GM18511 (cell line): ENCODE measurements around the gene MTMR10.

ENCODE experiments used
- ATAC-seq: cut with Tn5 transposase; IDR thresholded peaks from one replicate; pipeline ENCODE4 v1.9.1; 2021; ENCODE audit warnings: mild to moderate bottlenecking, moderate library complexity; ENCODE audit not compliant: unreplicated experiment

Gene MTMR10, protein sequence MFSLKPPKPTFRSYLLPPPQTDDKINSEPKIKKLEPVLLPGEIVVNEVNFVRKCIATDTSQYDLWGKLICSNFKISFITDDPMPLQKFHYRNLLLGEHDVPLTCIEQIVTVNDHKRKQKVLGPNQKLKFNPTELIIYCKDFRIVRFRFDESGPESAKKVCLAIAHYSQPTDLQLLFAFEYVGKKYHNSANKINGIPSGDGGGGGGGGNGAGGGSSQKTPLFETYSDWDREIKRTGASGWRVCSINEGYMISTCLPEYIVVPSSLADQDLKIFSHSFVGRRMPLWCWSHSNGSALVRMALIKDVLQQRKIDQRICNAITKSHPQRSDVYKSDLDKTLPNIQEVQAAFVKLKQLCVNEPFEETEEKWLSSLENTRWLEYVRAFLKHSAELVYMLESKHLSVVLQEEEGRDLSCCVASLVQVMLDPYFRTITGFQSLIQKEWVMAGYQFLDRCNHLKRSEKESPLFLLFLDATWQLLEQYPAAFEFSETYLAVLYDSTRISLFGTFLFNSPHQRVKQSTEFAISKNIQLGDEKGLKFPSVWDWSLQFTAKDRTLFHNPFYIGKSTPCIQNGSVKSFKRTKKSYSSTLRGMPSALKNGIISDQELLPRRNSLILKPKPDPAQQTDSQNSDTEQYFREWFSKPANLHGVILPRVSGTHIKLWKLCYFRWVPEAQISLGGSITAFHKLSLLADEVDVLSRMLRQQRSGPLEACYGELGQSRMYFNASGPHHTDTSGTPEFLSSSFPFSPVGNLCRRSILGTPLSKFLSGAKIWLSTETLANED

DNA sequence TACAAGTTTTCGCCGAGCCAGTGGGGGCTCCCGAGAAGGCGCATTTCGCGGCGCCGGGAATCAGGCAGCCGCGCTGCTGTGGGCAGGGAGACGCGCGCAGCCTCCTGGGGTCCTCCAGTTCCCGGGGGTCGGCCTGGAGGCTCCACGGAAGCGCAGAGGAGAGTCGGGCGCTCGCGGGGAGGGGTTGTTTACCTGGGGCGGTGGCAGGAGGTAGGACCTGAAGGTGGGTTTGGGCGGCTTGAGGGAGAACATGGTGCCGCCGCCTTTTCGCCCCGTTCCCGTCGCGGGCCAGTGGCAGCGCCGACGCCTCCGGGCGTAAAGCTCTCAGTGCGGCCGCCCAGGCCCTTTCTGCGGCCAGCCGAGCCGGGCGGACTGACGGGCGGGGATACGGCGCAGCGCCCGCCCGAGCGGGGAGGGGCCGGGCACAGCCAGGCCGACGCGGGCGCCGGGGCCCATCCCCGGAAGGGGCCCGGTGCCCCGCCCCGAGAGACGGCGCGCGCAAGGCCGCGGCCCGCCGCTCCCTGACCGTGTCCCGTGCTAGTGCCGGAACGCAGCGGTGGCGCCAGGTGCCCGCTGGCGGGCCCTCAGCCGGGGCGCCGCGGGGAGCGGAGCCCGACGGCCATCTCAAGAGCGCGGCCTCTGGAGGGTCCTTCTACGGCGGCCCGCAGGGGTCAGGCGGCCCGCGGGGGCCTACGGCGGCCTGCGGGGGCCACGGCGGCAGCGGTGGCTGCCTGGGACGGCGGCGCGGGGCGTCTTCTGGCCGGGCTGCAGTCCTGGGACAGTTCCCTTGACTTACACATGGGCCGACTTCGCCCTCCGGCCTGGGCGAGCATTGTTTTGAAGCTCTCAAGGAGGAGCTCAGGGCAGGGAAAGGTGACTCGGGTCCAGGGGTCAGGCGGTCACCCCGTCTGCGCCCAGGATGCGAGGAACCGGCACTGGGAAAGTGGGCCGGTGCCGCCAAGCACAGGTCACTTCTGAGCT is at the start of gene MTMR10:
TSS of gene MTMR10 (minus strand) at position 374 of the 981 bp plus-strand sequence. CDS start at position 252, 122 bp downstream.
- ATAC-seq = peak; percentile 90

DNA sequence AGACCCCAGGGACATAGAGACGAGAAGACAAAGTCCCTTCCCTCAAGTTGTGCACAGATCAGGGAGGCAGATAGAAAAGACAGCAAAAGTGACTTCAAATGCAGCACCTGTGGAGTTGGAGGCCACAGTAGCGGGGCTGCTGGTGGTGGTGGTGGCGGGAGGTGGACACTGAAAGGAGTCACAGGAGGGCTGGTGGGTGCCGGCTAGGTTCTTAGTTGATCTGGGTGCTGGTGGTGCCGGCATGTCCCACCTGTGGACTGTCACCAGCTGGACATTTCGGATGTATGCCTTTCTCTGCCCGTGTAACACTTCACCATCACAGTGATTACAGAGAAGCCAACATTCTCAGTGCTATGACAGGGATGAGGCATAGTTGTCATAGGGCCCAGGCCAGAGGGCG is 49.2 kb upstream of the MTMR10 start:
- ATAC-seq = no peak

DNA sequence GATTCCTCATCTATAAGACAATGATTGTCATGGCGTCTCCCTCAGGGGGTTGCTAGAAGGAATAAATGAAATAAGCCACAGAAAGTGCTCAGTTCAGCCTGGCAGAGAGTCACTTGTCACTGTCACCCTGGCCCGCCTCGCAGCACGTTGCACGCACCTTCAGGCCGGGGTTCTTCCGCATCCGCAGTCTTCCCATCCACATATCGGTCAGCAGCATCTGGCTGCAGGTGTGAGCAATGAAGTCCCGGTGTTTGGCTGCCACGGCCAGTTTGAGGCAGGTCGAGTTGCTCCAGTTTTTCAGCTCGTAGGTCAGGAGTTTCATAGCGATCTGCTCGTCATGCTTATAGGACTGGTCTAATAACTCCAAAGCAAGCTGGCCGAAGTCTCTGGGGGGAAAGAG is 48.5 kb upstream of the MTMR10 start:
- no peak for ATAC-seq

DNA sequence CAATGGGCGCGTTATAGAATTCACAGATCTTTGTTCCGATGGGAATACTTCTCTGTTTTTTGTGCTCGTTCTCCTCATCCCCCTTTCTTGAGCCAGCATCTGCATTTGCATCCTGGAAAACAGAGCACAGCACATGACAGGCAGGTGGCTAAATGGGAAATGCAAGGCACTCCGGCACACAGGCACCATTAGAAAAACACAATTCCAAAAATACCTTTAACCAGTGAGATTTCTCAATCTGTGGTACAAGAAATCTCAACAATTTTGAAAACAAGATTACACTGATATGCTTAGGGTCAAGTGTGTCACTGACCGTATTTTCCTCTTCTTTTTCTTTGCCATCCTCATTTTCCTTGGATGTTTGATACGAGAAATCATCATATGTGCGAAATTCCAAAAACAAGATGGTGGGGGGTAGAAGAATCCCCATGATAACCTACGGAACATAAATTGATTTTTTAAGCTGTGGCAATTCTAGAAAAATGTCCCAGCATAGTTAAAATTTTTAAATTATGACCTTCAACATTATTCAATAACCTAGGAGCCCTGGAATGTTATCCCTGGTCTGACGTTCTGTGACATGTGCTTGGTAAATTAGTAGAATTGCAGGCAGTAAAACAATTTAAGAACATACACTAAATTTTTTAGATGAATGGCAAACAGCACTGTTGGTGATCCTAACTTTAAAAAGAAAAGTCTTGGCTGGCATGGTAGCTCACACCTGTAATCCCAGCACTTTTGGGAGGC is 46.5 kb upstream of the MTMR10 start:
- ATAC-seq = no peak

DNA sequence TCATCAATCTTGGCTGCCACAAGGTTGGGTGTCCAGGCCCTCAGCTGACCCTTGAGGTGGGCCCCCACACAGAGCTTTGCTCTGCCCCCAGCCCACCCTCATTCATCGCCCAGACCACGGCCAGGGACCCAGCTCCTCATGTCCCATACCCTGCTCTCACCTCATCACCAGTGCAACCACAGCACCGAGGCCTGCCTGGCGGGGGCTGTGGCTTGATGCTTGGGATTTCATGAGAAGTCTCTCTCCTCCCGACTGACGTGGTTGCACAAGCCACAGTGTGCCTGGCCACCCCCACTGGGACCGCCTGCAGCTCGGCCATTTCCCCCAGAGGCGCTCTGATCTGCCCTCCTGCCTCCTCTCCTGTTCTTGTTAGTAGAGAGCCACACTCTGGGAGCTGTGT is 45.4 kb upstream of the MTMR10 start:
- ATAC-seq = no peak

DNA sequence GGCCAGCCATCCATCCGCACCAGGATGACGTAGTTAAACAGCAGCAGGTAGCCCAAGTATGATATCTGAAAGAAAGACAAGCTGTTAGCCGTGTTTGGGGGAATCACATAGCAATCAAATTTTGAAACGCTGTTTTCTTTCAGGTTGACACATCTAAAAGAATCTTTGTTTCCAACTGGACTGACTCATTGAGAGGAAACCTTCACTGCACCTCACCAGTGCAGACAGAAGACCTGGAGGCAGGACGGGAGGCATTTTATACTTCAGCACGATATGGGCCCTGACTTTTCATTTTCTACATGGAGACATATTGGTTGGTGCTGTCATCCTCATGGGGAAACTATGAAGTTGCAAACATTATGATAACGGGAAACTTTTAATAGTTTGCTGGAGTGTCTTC is 44.2 kb upstream of the MTMR10 start:
- no peak for ATAC-seq

DNA sequence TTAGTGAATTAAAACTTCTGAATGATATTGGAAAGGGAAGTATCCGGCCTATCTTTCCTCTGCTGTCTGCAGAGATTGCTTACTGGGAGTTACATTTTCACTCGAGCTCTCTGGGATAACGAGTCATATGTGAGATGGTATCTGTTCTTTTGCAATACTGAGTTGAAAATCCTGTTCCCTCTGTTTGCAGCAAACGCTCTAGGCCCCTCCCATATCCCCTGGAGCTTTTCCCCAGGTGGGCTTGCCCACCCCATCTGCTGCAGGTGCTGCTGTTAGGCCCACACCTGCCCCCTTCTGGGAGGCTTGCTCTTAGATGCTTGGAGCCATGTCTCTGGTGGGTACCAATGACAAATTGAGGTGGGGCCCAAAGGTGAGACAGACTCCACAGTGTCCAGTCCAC is 42.7 kb upstream of the MTMR10 start:
- no peak for ATAC-seq

DNA sequence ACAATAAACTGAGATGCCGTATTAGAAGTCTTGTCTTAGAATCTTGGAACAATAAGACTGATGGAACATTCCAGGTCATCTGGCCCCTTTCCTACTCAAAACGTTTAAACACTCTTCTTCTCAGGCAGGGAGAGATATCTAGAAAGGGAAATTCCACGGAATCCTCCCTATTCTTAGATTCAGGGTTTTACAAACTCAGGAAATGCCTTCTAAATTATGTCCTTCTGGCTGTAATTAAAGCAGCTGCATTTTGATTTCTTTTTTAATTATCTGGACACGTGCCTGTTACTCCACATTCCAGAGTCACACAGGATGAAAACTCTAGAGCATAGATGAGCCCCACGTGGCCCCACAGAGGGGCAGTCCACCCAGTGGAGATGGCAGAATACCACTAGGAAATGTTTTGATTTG is 41.5 kb upstream of the MTMR10 start:
- ATAC-seq = no peak

DNA sequence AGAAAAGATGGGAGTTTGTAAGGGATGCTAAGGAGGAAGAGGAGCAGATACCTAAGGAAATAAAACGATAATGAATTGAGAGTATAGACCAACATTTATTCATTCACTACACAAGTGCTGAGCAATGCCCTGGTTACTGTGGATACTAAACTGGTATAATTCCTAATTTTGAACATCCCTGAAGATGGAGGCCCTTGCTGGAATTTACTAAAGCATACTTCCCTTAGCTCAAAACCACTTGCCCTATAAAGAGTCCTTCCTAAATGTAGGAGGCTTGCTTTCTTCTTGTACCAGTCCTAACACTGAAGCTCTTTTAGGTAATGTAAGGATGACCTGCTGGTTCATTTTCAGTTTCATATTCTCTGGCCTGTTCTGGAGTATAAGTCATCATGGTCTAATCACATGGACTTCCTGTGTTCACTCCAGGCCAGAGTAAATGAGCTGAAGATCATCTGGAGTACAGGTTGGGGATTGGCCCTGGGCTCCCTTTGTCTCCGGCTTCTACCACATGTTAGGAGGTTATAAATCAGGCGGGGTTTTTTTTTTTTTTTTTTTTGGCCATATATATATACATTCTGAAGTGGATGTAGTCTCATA is 40.1 kb upstream of the MTMR10 start:
- ATAC-seq = peak; percentile 98

DNA sequence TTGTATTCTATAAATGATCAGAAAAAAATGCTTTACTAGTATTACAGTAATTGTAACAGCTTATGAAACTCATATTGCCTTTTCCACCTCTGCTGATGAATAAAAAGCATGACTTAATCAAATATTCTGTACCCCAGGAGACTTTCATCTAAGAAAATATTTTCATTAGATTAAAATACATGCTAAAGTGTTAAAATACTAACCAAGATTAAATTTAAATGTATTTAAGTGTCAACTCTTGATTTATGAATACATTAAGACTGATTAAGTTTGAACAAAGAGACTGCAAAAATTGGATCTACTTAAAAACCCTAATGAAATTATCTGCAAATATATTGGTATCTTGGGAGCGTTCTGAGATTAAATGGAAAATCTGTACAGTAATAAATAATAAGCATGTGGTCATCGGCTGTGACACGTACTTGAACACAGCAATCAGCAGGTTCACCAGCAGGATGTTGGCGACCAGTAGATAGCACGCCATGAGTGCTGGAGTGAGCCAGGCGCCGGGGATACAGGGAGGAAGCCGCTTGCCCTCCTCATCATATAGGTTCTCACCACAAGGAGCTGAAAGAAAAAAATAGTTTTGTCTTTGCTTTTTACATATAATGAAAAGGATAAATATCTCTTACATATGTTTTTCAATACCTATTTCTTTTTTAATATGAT is 36.6 kb upstream of the MTMR10 start:
- ATAC-seq = no peak

DNA sequence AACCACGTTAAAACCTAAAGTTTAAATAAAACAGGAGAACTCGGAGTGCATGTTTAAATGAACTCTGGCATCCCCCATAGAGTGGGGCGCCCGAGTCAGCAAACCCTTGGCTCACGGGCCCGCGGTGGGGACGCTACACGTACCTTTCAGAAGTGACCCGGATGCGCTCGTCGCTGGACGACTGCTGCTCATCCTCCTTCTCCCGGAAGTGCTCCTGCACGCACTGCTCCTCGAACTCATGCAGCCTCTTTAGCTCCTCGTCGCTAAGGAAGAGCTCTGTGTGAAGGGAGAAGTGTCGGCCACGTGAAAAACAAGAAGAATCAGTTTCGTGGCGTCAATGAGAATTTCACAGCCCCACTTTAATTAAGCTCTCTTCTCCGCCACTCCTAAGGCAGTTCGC is 34.6 kb upstream of the MTMR10 start:
- no peak for ATAC-seq

DNA sequence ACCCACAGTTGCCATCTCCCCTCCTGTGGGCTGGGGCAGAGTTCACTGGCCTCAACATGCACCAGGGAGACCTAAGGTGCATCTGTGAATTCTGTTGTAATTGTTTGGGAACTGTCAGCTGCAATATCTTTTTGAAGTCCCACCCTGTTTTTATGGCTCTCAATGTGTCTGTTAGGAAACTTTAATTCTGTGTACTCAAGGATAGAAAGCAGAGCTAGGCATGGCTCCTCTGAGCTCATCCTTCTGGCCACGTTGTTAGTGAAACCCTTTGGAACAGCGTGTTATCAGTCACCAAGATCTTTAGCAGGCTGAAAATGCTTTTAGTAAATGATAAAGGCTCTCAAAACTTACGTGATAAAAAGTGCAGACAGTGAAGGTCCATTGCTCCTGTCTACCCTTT is 33.6 kb upstream of the MTMR10 start:
- no peak for ATAC-seq

DNA sequence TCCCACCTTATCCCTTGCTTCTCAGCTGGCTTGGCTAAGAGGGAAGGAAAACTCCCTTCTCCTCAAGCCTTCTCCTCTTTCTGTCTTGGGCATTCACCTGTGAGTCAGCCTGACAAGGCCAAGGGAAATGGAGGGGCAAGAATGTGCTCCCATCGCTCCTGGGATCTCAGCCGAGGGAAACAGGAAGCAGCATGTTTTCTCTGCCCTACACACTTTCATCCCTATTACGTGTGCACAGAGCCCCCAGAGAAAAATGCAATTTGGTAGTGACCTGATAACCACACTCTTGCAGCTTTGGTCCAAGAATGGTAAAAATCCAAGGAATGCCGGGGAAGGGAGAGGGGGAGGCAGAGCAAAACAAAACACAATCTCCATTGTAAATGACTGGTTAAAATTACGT is 32.9 kb upstream of the MTMR10 start:
- no peak for ATAC-seq

DNA sequence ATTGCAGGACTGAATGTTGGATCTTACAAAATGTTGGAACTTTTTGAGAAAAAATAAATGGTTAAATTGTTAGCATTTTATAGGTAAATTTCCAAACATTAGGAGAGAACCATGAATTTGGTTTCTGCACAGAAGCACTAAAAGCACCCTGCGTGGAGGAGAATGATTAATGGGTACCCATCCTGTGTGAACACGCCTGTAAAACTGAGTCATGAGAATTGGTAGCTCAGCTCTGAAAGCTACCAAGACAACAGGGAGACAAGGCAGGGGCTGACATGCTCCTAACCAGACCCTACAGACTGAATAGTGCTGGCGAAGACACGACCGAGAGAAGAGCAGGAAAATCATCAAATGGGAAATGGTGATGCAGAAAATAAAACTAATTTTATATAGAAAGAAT is 32.4 kb upstream of the MTMR10 start:
- ATAC-seq = no peak

DNA sequence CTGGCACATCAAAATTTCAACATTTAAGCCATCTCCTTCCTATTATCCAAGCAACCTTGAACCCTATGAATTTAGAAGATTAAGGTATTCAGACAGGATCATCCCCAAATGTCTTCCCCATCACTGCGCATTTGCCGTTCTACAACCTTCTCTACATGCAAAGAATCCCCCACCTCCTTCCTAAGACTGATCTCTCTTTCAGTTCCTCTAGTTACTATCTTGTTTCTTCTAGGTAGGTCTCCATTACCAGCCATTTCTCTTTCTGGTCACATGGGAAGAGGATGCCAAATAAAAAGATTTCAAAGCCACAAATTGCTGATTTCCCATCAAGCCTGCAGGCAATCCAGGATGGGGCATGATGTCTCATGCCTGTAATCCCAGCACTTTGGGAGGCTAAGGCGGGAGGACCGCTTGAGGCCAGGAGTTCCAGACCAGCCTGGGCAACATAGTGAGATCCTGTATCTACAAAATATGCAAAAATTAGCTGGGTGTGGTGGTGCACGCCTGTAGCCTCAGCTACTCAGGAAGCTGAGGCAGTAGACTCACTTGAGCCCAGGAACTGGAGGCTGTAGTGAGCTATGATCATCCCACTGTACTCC is 29.7 kb upstream of the MTMR10 start:
- peak; percentile 44 for ATAC-seq

DNA sequence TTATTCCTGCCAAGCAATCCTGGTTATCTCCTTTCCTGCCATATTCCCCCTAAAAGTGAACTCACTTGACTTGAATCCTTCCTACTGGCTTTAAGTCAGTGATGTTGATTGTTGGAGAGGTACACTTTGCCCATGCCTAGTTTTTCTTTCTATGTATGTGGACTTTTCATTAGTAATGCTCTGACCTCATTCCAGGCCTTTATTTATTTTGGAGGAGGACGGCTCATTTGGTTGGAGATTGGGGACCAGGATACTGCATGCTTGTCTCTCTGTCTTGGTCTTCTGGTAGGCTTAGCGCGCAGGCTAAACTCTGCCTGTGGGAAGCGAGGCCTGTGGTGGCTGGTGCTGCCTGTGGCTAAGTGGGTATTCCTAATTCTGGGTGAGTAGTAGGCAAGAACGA is 29.1 kb upstream of the MTMR10 start:
- ATAC-seq = no peak

DNA sequence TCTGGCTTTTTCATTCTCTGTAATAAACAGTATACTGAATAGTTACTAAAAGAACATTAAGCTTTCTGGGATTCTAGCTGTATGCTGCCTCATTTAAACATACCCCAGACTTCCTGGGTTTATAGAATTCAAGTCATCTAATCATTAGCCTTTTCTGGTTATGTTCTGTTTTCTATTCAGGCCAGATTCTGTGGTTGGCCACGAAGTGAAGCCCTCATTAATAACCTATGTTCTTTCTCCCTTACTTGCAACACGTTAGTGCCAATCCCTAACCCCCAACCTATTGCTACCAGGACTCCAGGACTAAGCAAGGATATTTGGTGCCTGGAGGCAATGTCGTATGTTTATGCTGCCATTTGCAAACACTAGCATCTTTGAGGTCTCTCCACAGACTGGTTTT is 28.6 kb upstream of the MTMR10 start:
- ATAC-seq = no peak

DNA sequence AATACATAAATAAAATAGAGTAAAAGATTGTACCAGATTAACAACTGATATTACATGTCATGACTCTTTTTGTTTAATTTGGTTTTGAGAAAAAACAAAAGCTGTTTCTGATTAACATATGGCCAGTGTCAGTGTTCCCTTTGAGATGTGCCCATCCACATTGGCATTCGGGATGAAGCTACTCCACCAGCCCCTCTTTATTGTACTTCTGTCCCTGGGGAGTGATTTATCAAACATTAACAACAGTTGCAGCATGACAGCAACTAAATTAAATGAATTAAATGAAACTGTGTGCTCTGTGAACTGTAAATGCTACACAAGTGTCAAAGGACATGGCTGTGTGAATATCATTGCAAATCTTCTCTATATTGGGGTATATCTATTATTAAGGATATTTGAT is 25.9 kb upstream of the MTMR10 start:
- no peak for ATAC-seq

DNA sequence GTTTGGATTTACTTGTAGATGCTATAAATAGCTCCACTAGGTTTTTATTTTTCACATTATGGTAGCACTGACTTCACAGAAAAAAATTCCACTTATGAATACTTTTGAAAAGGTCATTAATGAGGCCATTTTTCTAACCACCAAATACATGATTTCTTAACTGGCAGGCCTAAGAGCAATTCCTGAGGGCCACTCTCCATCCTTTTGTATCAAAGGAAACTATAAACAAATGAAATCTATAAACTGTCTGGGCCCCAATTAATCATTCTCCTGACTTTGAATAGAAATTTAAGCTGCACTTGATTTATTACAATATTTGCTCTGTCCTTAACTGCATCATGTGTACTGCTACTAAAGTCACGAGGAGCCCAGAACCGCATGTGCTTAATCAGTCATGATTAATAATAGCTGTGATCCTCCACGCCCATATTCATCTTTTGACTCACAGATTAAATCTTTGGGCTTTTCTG is 25.1 kb upstream of the MTMR10 start:
- ATAC-seq = no peak
